Mesendoderm (in vitro differentiated cells): Measurements from ENCODE around the gene GABRG3.
A peak's percentile ranks its signal among the peaks of the same experiment; 100 is the strongest.

ENCODE experiments used
- DNase-seq: peaks from one replicate; pipeline ENCODE4 v3.0.0; 2013
- H2AK5ac ChIP-seq: 2 replicates; pipeline ENCODE4 v1.6.1; 2013; ENCODE audit warnings: low read length, inconsistent platforms
- H2BK120ac ChIP-seq: 2 replicates; pipeline ENCODE4 v1.6.1; 2013; ENCODE audit warnings: low read depth, mild to moderate bottlenecking, low read length, moderate library complexity, mixed read lengths
- H2BK15ac ChIP-seq: replicated peaks from 2 replicates; pipeline ENCODE4 v1.6.1; 2013; ENCODE audit warnings: low read depth, mild to moderate bottlenecking, moderate library complexity
- H2BK5ac ChIP-seq: 2 replicates; pipeline ENCODE4 v1.6.1; 2013; ENCODE audit warnings: low read length, inconsistent platforms
- H3K18ac ChIP-seq: 2 replicates; pipeline ENCODE4 v1.6.1; 2013; ENCODE audit warnings: mild to moderate bottlenecking, low read length, mixed read lengths
- H3K23ac ChIP-seq: one replicate; pipeline ENCODE4 v1.6.1; 2013; ENCODE audit warnings: low read length
- H3K27ac ChIP-seq: 2 replicates; pipeline ENCODE4 v1.5.1; 2013; ENCODE audit warnings: low read depth, mild to moderate bottlenecking, inconsistent platforms, low read length, moderate library complexity
- H3K27me3 ChIP-seq: 2 replicates; pipeline ENCODE4 v1.6.1; 2013; ENCODE audit warnings: low read length, control low read depth, mild to moderate bottlenecking, inconsistent platforms; ENCODE audit not compliant: insufficient read depth, poor library complexity
- H3K36me3 ChIP-seq: 2 replicates; pipeline ENCODE4 v1.6.1; 2013; ENCODE audit warnings: low read length, inconsistent platforms; ENCODE audit not compliant: control insufficient read depth, insufficient read depth
- H3K4ac ChIP-seq: one replicate; pipeline ENCODE4 v1.6.1; 2013; ENCODE audit warnings: low read depth, mild to moderate bottlenecking, low read length, moderate library complexity
- H3K4me1 ChIP-seq: 2 replicates; pipeline ENCODE4 v1.6.1; 2013; ENCODE audit warnings: low read depth, low read length, inconsistent platforms; ENCODE audit not compliant: control insufficient read depth
- H3K4me2 ChIP-seq: 2 replicates; pipeline ENCODE4 v1.6.1; 2013; ENCODE audit warnings: low read length
- H3K4me3 ChIP-seq: 2 replicates; pipeline ENCODE4 v1.5.1; 2013; ENCODE audit warnings: mild to moderate bottlenecking, low read length
- H3K56ac ChIP-seq: one replicate; pipeline ENCODE4 v1.6.1; 2013; ENCODE audit warnings: low read length
- H3K79me1 ChIP-seq: 2 replicates; pipeline ENCODE4 v1.6.1; 2013; ENCODE audit warnings: low read length, inconsistent platforms
- H3K79me2 ChIP-seq: 2 replicates; pipeline ENCODE4 v1.6.1; 2013; ENCODE audit warnings: mild to moderate bottlenecking, low read length; ENCODE audit not compliant: control insufficient read depth, insufficient read depth
- H3K9ac ChIP-seq: 2 replicates; pipeline ENCODE4 v1.6.1; 2013; ENCODE audit warnings: low read length, inconsistent platforms
- H4K5ac ChIP-seq: one replicate; pipeline ENCODE4 v1.6.1; 2013; ENCODE audit warnings: low read length
- H4K8ac ChIP-seq: one replicate; pipeline ENCODE4 v1.6.1; 2013; ENCODE audit warnings: low read depth, mild to moderate bottlenecking, control low read depth, low read length, moderate library complexity
- WGBS: extraction: QIAGEN DNeasy Blood & Tissue Kit; methylation state at CpG from one replicate; pipeline ENCODE4 v1.1.7; 2013; ENCODE audit warnings: low lambda C conversion rate, missing lambda C conversion rate; ENCODE audit not compliant: insufficient coverage; ENCODE audit errors: extremely low coverage; 5-methylcytosine and 5-hydroxymethylcytosine counted together

Gene GABRG3

GRCh38 chr15:27101982-27102381 lies 131.0 kb downstream of the GABRG3 start:
- Histone ChIP-seq H4K5ac (no peak overlapping the region), H4K8ac (no peak overlapping the region), H3K4me3 (no peak overlapping the region), H3K4me1 (no peaks in the 10 kb centered on the region), H2AK5ac (no peak overlapping the region), H2BK120ac (no peak overlapping the region), H3K18ac (no peak overlapping the region), H3K23ac (no peak overlapping the region), H3K79me2 (no peaks in the 10 kb centered on the region), H3K56ac (no peak overlapping the region), H3K4me2 (no peak overlapping the region), H3K9ac (no peak overlapping the region), H3K27ac (no peak overlapping the region), H2BK5ac (no peak overlapping the region), H2BK15ac (no peak overlapping the region), H3K36me3 (no peaks in the 10 kb centered on the region), H3K79me1 (no peaks in the 10 kb centered on the region), H3K27me3 (no peaks in the 10 kb centered on the region), H3K4ac (no peak overlapping the region)
- DNase-seq: no peak
- no CpG with 5 or more reads among the region's 9 CpGs for WGBS

GRCh38 chr15:27111323-27111722 lies 140.3 kb downstream of the GABRG3 start:
- no peak overlapping the region for H2BK15ac ChIP-seq
- H3K27ac ChIP-seq: no peak overlapping the region
- H3K23ac ChIP-seq: no peak overlapping the region
- H3K36me3 ChIP-seq: no peaks in the 10 kb centered on the region
- no peak overlapping the region for H3K4me3 ChIP-seq
- H3K27me3 ChIP-seq: no peaks in the 10 kb centered on the region
- no peak overlapping the region for H4K8ac ChIP-seq
- no peak overlapping the region for H3K56ac ChIP-seq
- H4K5ac ChIP-seq: no peak overlapping the region
- H3K4me2 ChIP-seq: no peak overlapping the region
- H3K79me1 ChIP-seq: no peaks in the 10 kb centered on the region
- H2BK5ac ChIP-seq: no peak overlapping the region
- no CpG with 5 or more reads among the region's 4 CpGs for WGBS
- no peaks in the 10 kb centered on the region for H3K79me2 ChIP-seq
- no peaks in the 10 kb centered on the region for H3K4me1 ChIP-seq
- no peak overlapping the region for H2AK5ac ChIP-seq
- H3K9ac ChIP-seq: no peak overlapping the region
- DNase-seq: no peak
- no peak overlapping the region for H3K4ac ChIP-seq
- no peak overlapping the region for H3K18ac ChIP-seq
- H2BK120ac ChIP-seq: no peak overlapping the region

- H3K79me1 ChIP-seq: no peaks in the 10 kb centered on the region
- H3K4ac ChIP-seq: no peak overlapping the region
- no CpG with 5 or more reads among the region's 1 CpG for WGBS
- H3K27me3 ChIP-seq: no peaks in the 10 kb centered on the region
- H3K4me1 ChIP-seq: no peaks in the 10 kb centered on the region
- no peak overlapping the region for H3K27ac ChIP-seq
- no peak overlapping the region for H3K9ac ChIP-seq
- no peak overlapping the region for H2BK120ac ChIP-seq
- no peak overlapping the region for H3K4me2 ChIP-seq
- no peak overlapping the region for H2BK5ac ChIP-seq
- H3K36me3 ChIP-seq: no peaks in the 10 kb centered on the region
- H2AK5ac ChIP-seq: no peak overlapping the region
- no peak overlapping the region for H4K8ac ChIP-seq
- H3K23ac ChIP-seq: no peak overlapping the region
- no peak overlapping the region for H3K18ac ChIP-seq
- H2BK15ac ChIP-seq: no peak overlapping the region
- no peak overlapping the region for H3K56ac ChIP-seq
- H3K79me2 ChIP-seq: no peaks in the 10 kb centered on the region
- no peak overlapping the region for H3K4me3 ChIP-seq
- DNase-seq: no peak
- H4K5ac ChIP-seq: no peak overlapping the region
Observed at GRCh38 chr15:27114473-27114872, 143.5 kb downstream of the GABRG3 start.

GRCh38 chr15:27119695-27120266 lies 148.8 kb downstream of the GABRG3 start:
- Histone ChIP-seq H3K4me3 (no peak overlapping the region), H3K79me1 (no peaks in the 10 kb centered on the region), H3K56ac (no peak overlapping the region), H3K79me2 (no peaks in the 10 kb centered on the region), H4K5ac (no peak overlapping the region), H3K4me1 (peaks cover 2% of the 10 kb centered on the region), H3K4me2 (no peak overlapping the region), H3K9ac (no peak overlapping the region), H2AK5ac (no peak overlapping the region), H3K27me3 (no peaks in the 10 kb centered on the region), H2BK15ac (no peak overlapping the region), H3K18ac (no peak overlapping the region), H3K27ac (no peak overlapping the region), H2BK5ac (no peak overlapping the region), H3K36me3 (no peaks in the 10 kb centered on the region), H3K4ac (no peak overlapping the region), H3K23ac (no peak overlapping the region), H4K8ac (no peak overlapping the region), H2BK120ac (no peak overlapping the region)
- DNase-seq: peak; percentile 37
- WGBS: no CpG with 5 or more reads among the region's 5 CpGs

GRCh38 chr15:27121672-27122071 lies 150.7 kb downstream of the GABRG3 start:
- H3K4me1 ChIP-seq: peaks cover 2% of the 10 kb centered on the region
- no peak overlapping the region for H2BK5ac ChIP-seq
- no peak overlapping the region for H3K4me2 ChIP-seq
- H4K8ac ChIP-seq: no peak overlapping the region
- no peak overlapping the region for H3K27ac ChIP-seq
- H3K27me3 ChIP-seq: no peaks in the 10 kb centered on the region
- H2AK5ac ChIP-seq: no peak overlapping the region
- DNase-seq: no peak
- no peaks in the 10 kb centered on the region for H3K79me2 ChIP-seq
- H3K18ac ChIP-seq: no peak overlapping the region
- no peak overlapping the region for H3K4ac ChIP-seq
- H4K5ac ChIP-seq: no peak overlapping the region
- H3K23ac ChIP-seq: no peak overlapping the region
- no peak overlapping the region for H2BK120ac ChIP-seq
- no peaks in the 10 kb centered on the region for H3K79me1 ChIP-seq
- H3K4me3 ChIP-seq: no peak overlapping the region
- no peak overlapping the region for H3K56ac ChIP-seq
- H3K36me3 ChIP-seq: no peaks in the 10 kb centered on the region
- no CpG with 5 or more reads among the region's 2 CpGs for WGBS
- no peak overlapping the region for H2BK15ac ChIP-seq
- H3K9ac ChIP-seq: no peak overlapping the region

GRCh38 chr15:27123291-27123690 lies 152.3 kb downstream of the GABRG3 start:
- no peak overlapping the region for H4K8ac ChIP-seq
- no peak overlapping the region for H2BK120ac ChIP-seq
- peaks cover 2% of the 10 kb centered on the region for H3K4me1 ChIP-seq
- H3K36me3 ChIP-seq: no peaks in the 10 kb centered on the region
- H3K18ac ChIP-seq: no peak overlapping the region
- WGBS: no CpG with 5 or more reads among the region's 6 CpGs
- no peak overlapping the region for H3K4ac ChIP-seq
- no peak overlapping the region for H3K9ac ChIP-seq
- H3K27me3 ChIP-seq: no peaks in the 10 kb centered on the region
- H2BK5ac ChIP-seq: no peak overlapping the region
- no peak overlapping the region for H3K4me2 ChIP-seq
- no peak overlapping the region for H4K5ac ChIP-seq
- no peak overlapping the region for H3K56ac ChIP-seq
- no peaks in the 10 kb centered on the region for H3K79me1 ChIP-seq
- no peaks in the 10 kb centered on the region for H3K79me2 ChIP-seq
- no peak for DNase-seq
- no peak overlapping the region for H3K4me3 ChIP-seq
- H3K23ac ChIP-seq: no peak overlapping the region
- H2AK5ac ChIP-seq: no peak overlapping the region
- no peak overlapping the region for H3K27ac ChIP-seq
- H2BK15ac ChIP-seq: no peak overlapping the region
